ENCODE data around the gene BCAS3. TPM values are rescaled to one million over a fixed set of nuclear protein-coding genes. Genes with fewer than 3 reads are reported as not detected.

Gene BCAS3
- total and polyA plus RNA-seq, 11 donors = 4.5 to 23.5 (median 17.9) TPM

GRCh38 chr17:61422869-61423268 is 745.2 kb downstream of the BCAS3 start:
- no peak overlapping the region for H3K27ac ChIP-seq
- H3K4me1 ChIP-seq = no peaks in the 10 kb centered on the region
- H3K27me3 ChIP-seq = peaks cover 4 to 78% (median 30%) of the 10 kb centered on the region in 9 donors
- WGBS, 4 donors = 42 to 69% (median 55%) methylated on average over 2 of the region's 2 CpGs
- H3K36me3 ChIP-seq = no peaks in the 10 kb centered on the region
- ATAC-seq (no peak), DNase-seq (no peak)
- TF ChIP-seq, protein P1, sequence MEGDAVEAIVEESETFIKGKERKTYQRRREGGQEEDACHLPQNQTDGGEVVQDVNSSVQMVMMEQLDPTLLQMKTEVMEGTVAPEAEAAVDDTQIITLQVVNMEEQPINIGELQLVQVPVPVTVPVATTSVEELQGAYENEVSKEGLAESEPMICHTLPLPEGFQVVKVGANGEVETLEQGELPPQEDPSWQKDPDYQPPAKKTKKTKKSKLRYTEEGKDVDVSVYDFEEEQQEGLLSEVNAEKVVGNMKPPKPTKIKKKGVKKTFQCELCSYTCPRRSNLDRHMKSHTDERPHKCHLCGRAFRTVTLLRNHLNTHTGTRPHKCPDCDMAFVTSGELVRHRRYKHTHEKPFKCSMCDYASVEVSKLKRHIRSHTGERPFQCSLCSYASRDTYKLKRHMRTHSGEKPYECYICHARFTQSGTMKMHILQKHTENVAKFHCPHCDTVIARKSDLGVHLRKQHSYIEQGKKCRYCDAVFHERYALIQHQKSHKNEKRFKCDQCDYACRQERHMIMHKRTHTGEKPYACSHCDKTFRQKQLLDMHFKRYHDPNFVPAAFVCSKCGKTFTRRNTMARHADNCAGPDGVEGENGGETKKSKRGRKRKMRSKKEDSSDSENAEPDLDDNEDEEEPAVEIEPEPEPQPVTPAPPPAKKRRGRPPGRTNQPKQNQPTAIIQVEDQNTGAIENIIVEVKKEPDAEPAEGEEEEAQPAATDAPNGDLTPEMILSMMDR (IDR thresholded peaks at IDR 0.05) = no peak
- TF ChIP-seq POLR2A (IDR thresholded peaks at IDR 0.05) = no peak
- H3K9me3 ChIP-seq = no peaks in the 10 kb centered on the region
- H3K4me3 ChIP-seq = no peak overlapping the region
- intact Hi-C loops (cut with DNase I) = loop anchor here in 1 of 10 donors (5.0 kb wide), 1 partner anchor 124 kb away; no protein-coding TSS in a partner anchor

DNA sequence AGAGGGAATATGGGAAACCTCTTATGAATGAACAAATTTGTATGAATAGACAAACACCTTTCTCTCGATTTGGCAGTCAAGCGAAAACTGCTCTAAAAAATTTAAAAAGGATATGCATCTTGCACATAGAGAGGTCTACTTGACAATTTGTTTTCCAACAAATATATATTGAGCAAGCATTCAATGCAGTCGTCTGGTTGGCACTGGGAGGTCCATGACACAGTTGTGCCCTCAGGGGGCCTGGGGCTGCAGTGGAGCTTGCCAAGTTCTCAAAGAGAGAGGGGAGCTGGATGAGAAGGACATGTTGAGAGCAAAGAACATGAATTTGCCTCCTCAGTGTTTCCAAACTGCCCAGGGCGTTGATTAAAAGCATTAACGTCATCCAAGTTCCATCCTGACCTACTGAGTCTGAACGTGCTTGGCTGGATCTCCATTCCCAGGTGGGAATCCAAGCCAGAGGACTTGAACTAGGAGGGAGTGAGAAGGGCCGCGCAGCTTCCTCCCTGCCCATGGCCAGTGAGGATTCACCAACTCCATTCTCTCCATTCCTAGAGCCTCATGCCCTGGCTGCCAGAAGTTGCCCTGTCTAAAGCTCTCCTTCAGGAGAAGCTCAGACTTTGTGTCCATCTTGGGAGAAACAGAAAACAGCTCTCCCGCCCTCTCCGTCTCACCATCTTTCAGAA is 746.5 kb downstream of the BCAS3 start:
- TF ChIP-seq, protein P1 (IDR thresholded peaks at IDR 0.05) = no peak
- TF ChIP-seq POLR2A (IDR thresholded peaks at IDR 0.05) = no peak
- Histone ChIP-seq H3K36me3 (no peaks in the 10 kb centered on the region), H3K27me3 (peaks cover 4 to 75% (median 30%) of the 10 kb centered on the region in 9 donors), H3K4me1 (no peaks in the 10 kb centered on the region), H3K9me3 (no peaks in the 10 kb centered on the region), H3K4me3 (no peak overlapping the region), H3K27ac (no peak overlapping the region)
- DNase-seq (no peak), ATAC-seq (no peak)
- intact Hi-C loops (cut with DNase I) = loop anchor here in 1 of 10 donors (5.0 kb wide), 1 partner anchor 123 kb away; no protein-coding TSS in a partner anchor
- WGBS, 4 donors = 76 to 84% (median 81%) methylated on average over 10 of the region's 10 CpGs

DNA sequence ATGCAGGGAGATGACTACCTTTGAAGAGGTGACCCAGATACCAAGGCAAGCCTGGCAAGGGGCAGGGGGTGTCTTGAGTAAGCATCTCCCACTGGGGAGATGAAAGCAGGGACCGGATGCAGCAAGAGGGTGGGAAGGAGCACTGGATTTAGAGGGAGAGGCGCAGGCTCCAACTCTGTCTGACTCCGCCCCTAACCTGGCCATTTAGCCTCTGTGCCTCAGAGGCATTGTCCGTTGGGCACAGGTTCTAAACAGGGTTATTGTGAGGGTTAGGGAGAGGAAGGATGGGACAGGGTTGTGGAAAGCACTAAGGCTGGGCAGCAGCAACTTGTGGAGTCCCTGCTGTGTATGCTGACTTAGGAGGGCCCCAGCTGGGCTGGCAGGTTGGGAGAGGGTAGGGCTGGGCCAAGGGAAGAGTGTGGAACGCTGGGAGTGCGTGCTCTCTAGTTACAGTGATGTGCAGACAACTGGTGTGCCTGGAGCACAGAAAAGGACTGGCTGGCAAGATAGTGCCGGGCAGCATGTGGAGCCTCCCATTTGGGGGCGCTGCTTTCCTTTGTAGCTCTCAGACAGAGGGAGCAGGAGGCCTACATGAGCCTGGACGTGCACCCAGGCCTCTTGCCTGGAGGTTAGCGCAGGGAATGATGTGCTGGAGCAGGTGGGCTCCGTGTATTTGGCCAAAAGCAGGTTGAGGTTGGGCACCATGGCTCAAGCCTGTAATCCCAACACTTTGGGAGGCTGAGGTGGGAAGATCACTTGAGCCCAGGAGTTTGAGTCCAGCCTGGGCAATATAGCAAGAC is 748.2 kb downstream of the BCAS3 start:
- Histone ChIP-seq H3K4me3 (no peak overlapping the region), H3K27ac (no peak overlapping the region), H3K27me3 (peaks cover 4 to 64% (median 26%) of the 10 kb centered on the region in 9 donors), H3K9me3 (no peaks in the 10 kb centered on the region), H3K4me1 (no peaks in the 10 kb centered on the region), H3K36me3 (no peaks in the 10 kb centered on the region)
- TF ChIP-seq, protein P1 (IDR thresholded peaks at IDR 0.05) = no peak
- TF ChIP-seq POLR2A (IDR thresholded peaks at IDR 0.05) = no peak
- DNase-seq (no peak), ATAC-seq (no peak)
- 46 to 56% (median 49%) methylated on average over 11 of the region's 11 CpGs for WGBS, 4 donors
- intact Hi-C loops (cut with DNase I) = no loop called here

All from heart left ventricle (tissue), 16 donors.